ENCODE results near the gene ASB7.

- TF ChIP-seq CTCF (IDR thresholded peaks at IDR 0.05) (no peak), EZH2phosphoT487 (IDR thresholded peaks at IDR 0.05) (no peak), EZH2 (IDR thresholded peaks at IDR 0.05) (no peak)
Measured at GRCh38 chr15:100570735-100571313, 31.6 kb upstream of the ASB7 start.
